Measurements from ENCODE around the gene GALNT15. TPM values are rescaled to one million over a fixed set of nuclear protein-coding genes. Genes with fewer than 3 reads are reported as not detected.

GALNT15 gene
- polyA plus RNA-seq, 1 of the 3 experiments (the other 2 are of a cell fraction): 4.7 TPM

GRCh38 chr3:16251316-16252085 is 77.0 kb downstream of the GALNT15 start (continued):
- TF ChIP-seq NRF1 (IDR thresholded peaks at IDR 0.05; ENCODE audit: low read depth, low read length): no peak
- no peak for TF ChIP-seq RFX5 (IDR thresholded peaks at IDR 0.05; ENCODE audit: low read length)
- TF ChIP-seq SMC3 (IDR thresholded peaks at IDR 0.05; ENCODE audit: low read depth, low read length): no peak

- 53% methylated on average over 7 of the region's 7 CpGs for WGBS (ENCODE audit: low lambda C conversion rate)
- Histone ChIP-seq H3K4me2 (no peak overlapping the region), H3K4me1 (ENCODE audit: control insufficient read depth in 1 of 2, insufficient read depth in 2 of 2, low read depth in 1 of 2, low read length in 1 of 2) (peaks cover 0 to 3% of the 10 kb centered on the region in 2 experiments; a peak in 1 of 4 replicates), H3K79me2 (ENCODE audit: insufficient read depth) (no peaks in the 10 kb centered on the region), H4K20me1 (ENCODE audit: insufficient read depth) (no peaks in the 10 kb centered on the region), H3K4me3 (ENCODE audit: low read depth in 2 of 2, low read length in 1 of 2) (no peak overlapping the region), H3F3A (replicated peaks; ENCODE audit: insufficient read depth) (no peaks in the 10 kb centered on the region), H3K9me3 (no peaks in the 10 kb centered on the region), H2AFZ (ENCODE audit: low read depth) (no peak overlapping the region), H3K27ac (ENCODE audit: low read depth in 2 of 2, low read length in 1 of 2) (no peak overlapping the region), H3K9ac (no peak overlapping the region), H3K27me3 (ENCODE audit: insufficient read depth) (no peaks in the 10 kb centered on the region), H3K9me2 (no peaks in the 10 kb centered on the region), H3K36me3 (replicated peaks in 1 of 2; ENCODE audit: control insufficient read depth in 1 of 2, insufficient read depth in 2 of 2, low read length in 1 of 2) (peaks cover 0 to 3% of the 10 kb centered on the region in 2 experiments)
- ChIA-PET CTCF (interaction anchor here (1.1 to 2.3 kb wide), 2 partner anchors 10 to 204 kb away, joined by 3 to 7 read pairs; no protein-coding TSS in a partner anchor), POLR2A (no interaction called here)
- no peak for DNase-seq
- no peak for TF ChIP-seq CTCF (IDR thresholded peaks at IDR 0.05)
- no peak for TF ChIP-seq PBX3 (IDR thresholded peaks at IDR 0.05)
- TF ChIP-seq MEF2A (IDR thresholded peaks at IDR 0.05; ENCODE audit: borderline replicate concordance, low read depth): no peak
- TF ChIP-seq NFIC (IDR thresholded peaks at IDR 0.05; ENCODE audit: borderline replicate concordance): no peak
- no peak for TF ChIP-seq EP300 (IDR thresholded peaks at IDR 0.05; ENCODE audit: borderline replicate concordance in 1 of 2, low read depth in 1 of 2, low read length in 1 of 2)
- no peak for TF ChIP-seq POLR2AphosphoS5 (IDR thresholded peaks at IDR 0.05; ENCODE audit: low read depth, low read length)
- no peak for TF ChIP-seq SMC3 (IDR thresholded peaks at IDR 0.05; ENCODE audit: low read depth, low read length)
- no peak for TF ChIP-seq TEAD4 (IDR thresholded peaks at IDR 0.05; ENCODE audit: borderline replicate concordance, insufficient read depth)
- TF ChIP-seq RXRA (IDR thresholded peaks at IDR 0.05; ENCODE audit: borderline replicate concordance, low read depth): no peak
- TF ChIP-seq USF2 (IDR thresholded peaks at IDR 0.05; ENCODE audit: borderline replicate concordance, low read depth, low read length): no peak
Observed at GRCh38 chr3:16252243-16252978, 77.9 kb downstream of the GALNT15 start.
